Measurements from ENCODE around the gene SCN3A.

The SCN3A gene

GRCh38 chr2:165214093-165214492 is 10.2 kb upstream of the SCN3A start:
- H3K4me3 ChIP-seq (ENCODE audit: low read length), result no peak overlapping the region
- no peak for DNase-seq (ENCODE audit: low read depth)
- no peak for TF ChIP-seq CTCF (IDR thresholded peaks at IDR 0.05; ENCODE audit: insufficient read depth, low read depth, low read length, missing control alignments)

- no peak overlapping the region for H3K4me3 ChIP-seq (ENCODE audit: low read length)
- no peak for DNase-seq (ENCODE audit: low read depth)
- no peak for TF ChIP-seq CTCF (IDR thresholded peaks at IDR 0.05; ENCODE audit: insufficient read depth, low read depth, low read length, missing control alignments)
These were observed 4.2 kb upstream of the SCN3A start for GRCh38 chr2:165208094-165208493.

- no peak overlapping the region for H3K4me3 ChIP-seq (ENCODE audit: low read length)
- no peak for DNase-seq (ENCODE audit: low read depth)
- TF ChIP-seq CTCF (IDR thresholded peaks at IDR 0.05; ENCODE audit: insufficient read depth, low read depth, low read length, missing control alignments), result no peak
These were observed 2.0 kb upstream of the SCN3A start for GRCh38 chr2:165205865-165206264.

- peak; percentile 20 for DNase-seq (ENCODE audit: low read depth)
- no peak overlapping the region for H3K4me3 ChIP-seq (ENCODE audit: low read length)
- TF ChIP-seq CTCF (IDR thresholded peaks at IDR 0.05; ENCODE audit: insufficient read depth, low read depth, low read length, missing control alignments), result no peak
These were observed 1.6 kb downstream of the SCN3A start for GRCh38 chr2:165202239-165202638.

GRCh38 chr2:165198181-165198580 is 5.7 kb downstream of the SCN3A start:
- TF ChIP-seq CTCF (IDR thresholded peaks at IDR 0.05; ENCODE audit: insufficient read depth, low read depth, low read length, missing control alignments), result no peak
- H3K4me3 ChIP-seq (ENCODE audit: low read length), result no peak overlapping the region
- DNase-seq (ENCODE audit: low read depth), result no peak

- no peak for DNase-seq (ENCODE audit: low read depth)
- no peak overlapping the region for H3K4me3 ChIP-seq (ENCODE audit: low read length)
- no peak for TF ChIP-seq CTCF (IDR thresholded peaks at IDR 0.05; ENCODE audit: insufficient read depth, low read depth, low read length, missing control alignments)
These were observed 6.5 kb downstream of the SCN3A start for GRCh38 chr2:165197346-165197745.

- no peak for DNase-seq (ENCODE audit: low read depth)
- no peak for TF ChIP-seq CTCF (IDR thresholded peaks at IDR 0.05; ENCODE audit: insufficient read depth, low read depth, low read length, missing control alignments)
- no peak overlapping the region for H3K4me3 ChIP-seq (ENCODE audit: low read length)
These were observed 7.4 kb downstream of the SCN3A start for GRCh38 chr2:165196411-165196810.
